Heart left ventricle (tissue), 13 donors: Measurements from ENCODE around the gene TNS4.

Experiments used
- CTCF ChIP-seq, 12 donors: fragments of 200-600 bp; sonication (generic) in 4 of 12; IDR thresholded peaks; one replicate each; pipeline versions ENCODE4 v1.5.0 to v1.8.0; 2018 to 2022; ENCODE audit warnings: antibody characterized with exemption in 12 of 12, mild to moderate bottlenecking in 5 of 12
- POLR2A ChIP-seq, 2 donors: fragments of 450-650 bp; IDR thresholded peaks; one replicate each; pipeline ENCODE4 v1.6.1; 2017; ENCODE audit warnings: antibody characterized with exemption in 2 of 2, mild to moderate bottlenecking in 2 of 2, moderate library complexity in 2 of 2
- donor health status: ischemic (EF 13 %, LVEDD 7.1; RV severe dilation, severe dysfunction).
- donor health status: DM: no; HTN: yes; CAD: no.
- donor health status: DM: no; HTN: no; CAD: no.
- donor health status: ischemic (EF 25% LVEDD 6.9; RV normal size, moderate dysfunction).
- donor health status: ischemic (EF 25% LVEDD 5.7; RV mildly dilated, moderate dysfunction).
- donor health status: ischemic (EF 35%, LVEDD 5.7; RV mildly dilated, moderate dysfunction).
- donor health status: nonischemic (EF 11% LVEDD 7.7; RV severe dilation, severe dysfunction).
- donor health status: DM: yes; HTN: yes; CAD: no.
- donor health status: PGD.
- donor health status: ischemic (EF 29% LVEDD 5.4; RV normal size, mild dysfunction).
- donor health status: nonischemic (EF 23%, LVEDD 6.1; RV moderate dilation, normal function).

- TF ChIP-seq CTCF (IDR thresholded peaks at IDR 0.05) (no peak), POLR2A (IDR thresholded peaks at IDR 0.05) (no peak)
These were observed 21.5 kb downstream of the TNS4 start for GRCh38 chr17:40479754-40480480.
